ENCODE measurements around the gene TUBG1. TPM values are rescaled to one million over a fixed set of nuclear protein-coding genes. Genes with fewer than 3 reads are reported as not detected.
A peak's percentile ranks its signal among the peaks of the same experiment; 100 is the strongest.

The TUBG1 gene
- total RNA-seq, 1 experiment from 2014 or later: 139 TPM

DNA sequence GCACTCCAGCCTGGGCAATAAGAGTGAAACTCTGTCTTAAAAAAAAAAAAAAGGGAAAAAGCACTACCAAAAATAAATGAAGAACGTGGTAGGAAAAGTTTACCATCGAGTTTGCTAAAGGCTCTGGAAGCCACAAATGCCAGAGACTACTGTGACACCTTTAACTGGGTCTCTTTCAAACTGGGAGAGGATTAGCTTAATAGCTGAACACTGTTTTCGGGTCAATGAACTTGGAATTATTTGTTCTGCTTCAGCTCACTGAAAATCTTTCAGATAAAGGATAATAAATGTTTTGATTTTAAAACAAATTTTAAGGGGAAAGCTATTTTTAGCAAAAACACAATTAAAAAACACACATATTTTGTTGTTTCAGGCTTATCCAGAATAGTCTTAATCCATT lies 1.7 kb upstream of the TUBG1 start:
- CTCF ChIA-PET: interaction anchor here (2.5 to 3.1 kb wide), 2 partner anchors 29 to 72 kb away, joined by 10 to 17 read pairs; no protein-coding TSS in a partner anchor
- POLR2A ChIA-PET: interaction anchor here (0.7 to 1.3 kb wide), 2 partner anchors 30 to 136 kb away, joined by 3 to 4 read pairs; partner anchors contain the start of gene PSMC3IP
- H2AFZ ChIP-seq (ENCODE audit: low read depth, low read length, poor library complexity, severe bottlenecking): no peak overlapping the region
- peaks cover 12 to 15% of the 10 kb centered on the region in 2 experiments; a peak in 3 of 4 replicates for H3K36me3 ChIP-seq (ENCODE audit: control insufficient read depth in 1 of 2, insufficient read depth in 2 of 2, low read length in 2 of 2)
- no peaks in the 10 kb centered on the region for H3K9me2 ChIP-seq (ENCODE audit: insufficient read depth)
- H3K4me2 ChIP-seq (ENCODE audit: low read length): peak overlapping the region; percentile 83
- TF ChIP-seq, protein P1, sequence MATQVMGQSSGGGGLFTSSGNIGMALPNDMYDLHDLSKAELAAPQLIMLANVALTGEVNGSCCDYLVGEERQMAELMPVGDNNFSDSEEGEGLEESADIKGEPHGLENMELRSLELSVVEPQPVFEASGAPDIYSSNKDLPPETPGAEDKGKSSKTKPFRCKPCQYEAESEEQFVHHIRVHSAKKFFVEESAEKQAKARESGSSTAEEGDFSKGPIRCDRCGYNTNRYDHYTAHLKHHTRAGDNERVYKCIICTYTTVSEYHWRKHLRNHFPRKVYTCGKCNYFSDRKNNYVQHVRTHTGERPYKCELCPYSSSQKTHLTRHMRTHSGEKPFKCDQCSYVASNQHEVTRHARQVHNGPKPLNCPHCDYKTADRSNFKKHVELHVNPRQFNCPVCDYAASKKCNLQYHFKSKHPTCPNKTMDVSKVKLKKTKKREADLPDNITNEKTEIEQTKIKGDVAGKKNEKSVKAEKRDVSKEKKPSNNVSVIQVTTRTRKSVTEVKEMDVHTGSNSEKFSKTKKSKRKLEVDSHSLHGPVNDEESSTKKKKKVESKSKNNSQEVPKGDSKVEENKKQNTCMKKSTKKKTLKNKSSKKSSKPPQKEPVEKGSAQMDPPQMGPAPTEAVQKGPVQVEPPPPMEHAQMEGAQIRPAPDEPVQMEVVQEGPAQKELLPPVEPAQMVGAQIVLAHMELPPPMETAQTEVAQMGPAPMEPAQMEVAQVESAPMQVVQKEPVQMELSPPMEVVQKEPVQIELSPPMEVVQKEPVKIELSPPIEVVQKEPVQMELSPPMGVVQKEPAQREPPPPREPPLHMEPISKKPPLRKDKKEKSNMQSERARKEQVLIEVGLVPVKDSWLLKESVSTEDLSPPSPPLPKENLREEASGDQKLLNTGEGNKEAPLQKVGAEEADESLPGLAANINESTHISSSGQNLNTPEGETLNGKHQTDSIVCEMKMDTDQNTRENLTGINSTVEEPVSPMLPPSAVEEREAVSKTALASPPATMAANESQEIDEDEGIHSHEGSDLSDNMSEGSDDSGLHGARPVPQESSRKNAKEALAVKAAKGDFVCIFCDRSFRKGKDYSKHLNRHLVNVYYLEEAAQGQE (IDR thresholded peaks at IDR 0.05; ENCODE audit: low read depth): no peak
- no peak for TF ChIP-seq JUND (IDR thresholded peaks at IDR 0.05)
- TF ChIP-seq, protein P2, sequence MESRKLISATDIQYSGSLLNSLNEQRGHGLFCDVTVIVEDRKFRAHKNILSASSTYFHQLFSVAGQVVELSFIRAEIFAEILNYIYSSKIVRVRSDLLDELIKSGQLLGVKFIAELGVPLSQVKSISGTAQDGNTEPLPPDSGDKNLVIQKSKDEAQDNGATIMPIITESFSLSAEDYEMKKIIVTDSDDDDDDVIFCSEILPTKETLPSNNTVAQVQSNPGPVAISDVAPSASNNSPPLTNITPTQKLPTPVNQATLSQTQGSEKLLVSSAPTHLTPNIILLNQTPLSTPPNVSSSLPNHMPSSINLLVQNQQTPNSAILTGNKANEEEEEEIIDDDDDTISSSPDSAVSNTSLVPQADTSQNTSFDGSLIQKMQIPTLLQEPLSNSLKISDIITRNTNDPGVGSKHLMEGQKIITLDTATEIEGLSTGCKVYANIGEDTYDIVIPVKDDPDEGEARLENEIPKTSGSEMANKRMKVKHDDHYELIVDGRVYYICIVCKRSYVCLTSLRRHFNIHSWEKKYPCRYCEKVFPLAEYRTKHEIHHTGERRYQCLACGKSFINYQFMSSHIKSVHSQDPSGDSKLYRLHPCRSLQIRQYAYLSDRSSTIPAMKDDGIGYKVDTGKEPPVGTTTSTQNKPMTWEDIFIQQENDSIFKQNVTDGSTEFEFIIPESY (IDR thresholded peaks at IDR 0.05; ENCODE audit: extremely low read depth, insufficient replicate concordance, low read length): no peak
- no peak for TF ChIP-seq EZH2phosphoT487 (IDR thresholded peaks at IDR 0.05; ENCODE audit: borderline replicate concordance)
- no peak for TF ChIP-seq POLR2AphosphoS5 (IDR thresholded peaks at IDR 0.05; ENCODE audit: low read depth, low read length)
- TF ChIP-seq CBX3 (IDR thresholded peaks at IDR 0.05; ENCODE audit: low read depth): no peak
- no peak for TF ChIP-seq SIN3A (IDR thresholded peaks at IDR 0.05; ENCODE audit: low read depth)
- no peak for TF ChIP-seq ZFX (IDR thresholded peaks at IDR 0.05)
- no peak for TF ChIP-seq ELF1 (IDR thresholded peaks at IDR 0.05; ENCODE audit: borderline replicate concordance, low read depth)
- no peak for TF ChIP-seq EGR1 (IDR thresholded peaks at IDR 0.05; ENCODE audit: low read depth)
- TF ChIP-seq TCF7L2 (IDR thresholded peaks at IDR 0.05; ENCODE audit: borderline replicate concordance, extremely low read depth, insufficient read depth, insufficient read length): no peak
- TF ChIP-seq MAX (IDR thresholded peaks at IDR 0.05): no peak
- TF ChIP-seq POLR2A (IDR thresholded peaks at IDR 0.05; ENCODE audit: borderline replicate concordance, extremely low read depth, insufficient read depth, insufficient read length): no peak
- peaks cover 0 to 12% of the 10 kb centered on the region in 2 experiments; a peak in 3 of 4 replicates for H3K4me1 ChIP-seq (ENCODE audit: control insufficient read depth in 1 of 2, insufficient read depth in 2 of 2, low read length in 2 of 2)
- H3K9me3 ChIP-seq (ENCODE audit: control insufficient read depth in 1 of 2, insufficient read depth in 1 of 2, low read depth in 1 of 2, low read length in 2 of 2): no peaks in the 10 kb centered on the region
- no peaks in the 10 kb centered on the region for H4K20me1 ChIP-seq (ENCODE audit: insufficient read depth)
- RAD21 ChIA-PET (ENCODE audit: low non-redundant PET in 1 of 2, low total read pairs in 2 of 2, uncharacterized antibody in 2 of 2, unreplicated experiment in 2 of 2): no interaction called here
- H3K79me2 ChIP-seq (ENCODE audit: insufficient read depth, low read length): peaks cover 84% of the 10 kb centered on the region
- intact Hi-C loops (cut with micrococcal nuclease): loop anchor here (2.0 kb wide), 1 partner anchor 71 kb away; no protein-coding TSS in a partner anchor
- ATAC-seq (no peak), DNase-seq (ENCODE audit: low read depth, low spot score) (no peak)
- H3K4me3 ChIP-seq (replicated peaks in 1 of 2; ENCODE audit: low read depth in 1 of 2, low read length in 2 of 2): peak overlapping the region; percentile 85 to 94
- BruUV-seq (replicated peaks): no TSS peak
- H3K27ac ChIP-seq (ENCODE audit: low read depth, low read length): no peak overlapping the region
- H3K27me3 ChIP-seq (ENCODE audit: insufficient read depth, low read length): no peaks in the 10 kb centered on the region
- H3K9ac ChIP-seq (ENCODE audit: low read length): peak overlapping the region; percentile 75
